Measurements from ENCODE around the gene RNF223. TPM values are rescaled to one million over a fixed set of nuclear protein-coding genes. Genes with fewer than 3 reads are reported as not detected.

Gene RNF223
- total RNA-seq, result not detected in 2 replicates

GRCh38 chr1:1073743-1074587, at the start of gene RNF223:
RNF223 (minus strand) TSS chr1:1074306; CDS start chr1:1072566, 1,740 bp downstream.

GRCh38 chr1:1115786-1116700, 41.9 kb upstream of the RNF223 start, which contains the start of gene C1orf159:
C1orf159 (minus strand) TSS chr1:1116089; CDS start chr1:1091543, 24,546 bp downstream.

Other genes with a start within 250 kb of the RNF223 start
- gene SAMD11, start 150.4 kb downstream of the RNF223 start, total RNA-seq, result 0.20 TPM in 1 of 2 replicates, not detected in the other
- gene NOC2L, start 115.0 kb downstream of the RNF223 start, total RNA-seq, result 76.7 and 99.4 TPM in 2 replicates
- 3.8 and 4.2 TPM in 2 replicates for gene KLHL17, start 113.7 kb downstream of the RNF223 start, total RNA-seq
- gene PLEKHN1, start 107.8 kb downstream of the RNF223 start, total RNA-seq, result 0.80 and 1.3 TPM in 2 replicates
- not detected in 2 replicates for gene PERM1, start 92.2 kb downstream of the RNF223 start, total RNA-seq
- gene HES4, start 74.2 kb downstream of the RNF223 start, total RNA-seq, result 12.7 and 14.3 TPM in 2 replicates
- gene ISG15, start 60.8 kb downstream of the RNF223 start, total RNA-seq, result 865 and 904 TPM in 2 replicates
- gene AGRN, start 54.2 kb downstream of the RNF223 start, total RNA-seq, result 107 and 115 TPM in 2 replicates
- gene C1orf159, start 41.8 kb upstream of the RNF223 start, total RNA-seq, result 14.0 and 15.6 TPM in 2 replicates
- not detected in 2 replicates for gene TTLL10, start 99.6 kb upstream of the RNF223 start, total RNA-seq
- gene TNFRSF18, start 132.3 kb upstream of the RNF223 start, total RNA-seq, result not detected in 2 replicates
- gene TNFRSF4, start 139.8 kb upstream of the RNF223 start, total RNA-seq, result 1.4 and 2.0 TPM in 2 replicates
- gene SDF4, start 157.7 kb upstream of the RNF223 start, total RNA-seq, result 205 and 217 TPM in 2 replicates
- 27.9 and 30.2 TPM in 2 replicates for gene B3GALT6, start 157.9 kb upstream of the RNF223 start, total RNA-seq
- 0.25 and 0.27 TPM in 2 replicates for gene C1QTNF12, start 172.4 kb upstream of the RNF223 start, total RNA-seq
- 36.0 and 43.3 TPM in 2 replicates for gene UBE2J2, start 199.5 kb upstream of the RNF223 start, total RNA-seq
- 0.05 and 0.67 TPM in 2 replicates for gene SCNN1D, start 206.1 kb upstream of the RNF223 start, total RNA-seq
- 13.7 and 20.6 TPM in 2 replicates for gene ACAP3, start 233.6 kb upstream of the RNF223 start, total RNA-seq
- 38.5 and 38.6 TPM in 2 replicates for gene PUSL1, start 234.3 kb upstream of the RNF223 start, total RNA-seq

Measured in mammary microvascular endothelial cell (primary cell).